Trophoblast cell (in vitro differentiated cells and primary cell): ENCODE results near the gene TTC21B.
A peak's percentile ranks its signal among the peaks of the same experiment; 100 is the strongest.

Experiments
- DNase-seq, 2 donors: peaks; one replicate each; pipeline ENCODE4 v3.0.0-alpha.2; 2016
- H2AFZ ChIP-seq: 2 replicates; pipeline ENCODE4 v1.6.1; 2013; ENCODE audit warnings: low read length, moderate library complexity, mild to moderate bottlenecking; ENCODE audit not compliant: insufficient read depth, poor library complexity
- H2AK5ac ChIP-seq: 2 replicates; pipeline ENCODE4 v1.6.1; 2013; ENCODE audit warnings: mild to moderate bottlenecking, low read length
- H2BK120ac ChIP-seq: 2 replicates; pipeline ENCODE4 v1.6.1; 2013; ENCODE audit warnings: low read length, mild to moderate bottlenecking, moderate library complexity; ENCODE audit not compliant: insufficient read depth, poor library complexity
- H2BK12ac ChIP-seq: 2 replicates; pipeline ENCODE4 v1.6.1; 2013; ENCODE audit warnings: mild to moderate bottlenecking, low read length, moderate library complexity
- H2BK5ac ChIP-seq: 2 replicates; pipeline ENCODE4 v1.6.1; 2013; ENCODE audit warnings: low read length, low read depth, moderate library complexity, mild to moderate bottlenecking; ENCODE audit not compliant: poor library complexity
- H3K14ac ChIP-seq: 2 replicates; pipeline ENCODE4 v1.6.1; 2013; ENCODE audit warnings: mild to moderate bottlenecking, low read length
- H3K18ac ChIP-seq: 2 replicates; pipeline ENCODE4 v1.6.1; 2013; ENCODE audit warnings: mild to moderate bottlenecking, low read length
- H3K23ac ChIP-seq: 2 replicates; pipeline ENCODE4 v1.6.1; 2013; ENCODE audit warnings: low read length
- H3K27ac ChIP-seq: 2 replicates; pipeline ENCODE4 v1.5.1; 2013; ENCODE audit warnings: low read depth, mild to moderate bottlenecking, inconsistent platforms, low read length, moderate library complexity
- H3K27me3 ChIP-seq: 2 replicates; pipeline ENCODE4 v1.6.1; 2013; ENCODE audit warnings: inconsistent platforms, mild to moderate bottlenecking, low read length, moderate library complexity; ENCODE audit not compliant: insufficient read depth
- H3K36me3 ChIP-seq, 2 experiments: 1 replicate in 1 of 2; 2 replicates in 1 of 2; pipeline ENCODE4 v1.6.1; 2013; ENCODE audit warnings: low read length in 2 of 2, mild to moderate bottlenecking in 2 of 2, moderate library complexity in 1 of 2; ENCODE audit not compliant: insufficient read depth in 2 of 2, control insufficient read depth in 1 of 2
- H3K4ac ChIP-seq: 2 replicates; pipeline ENCODE4 v1.6.1; 2013; ENCODE audit warnings: low read depth, mild to moderate bottlenecking, low read length, moderate library complexity
- H3K4me1 ChIP-seq, 2 experiments: 1 replicate in 1 of 2; 2 replicates in 1 of 2; pipeline ENCODE4 v1.6.1; 2013; ENCODE audit warnings: low read length in 2 of 2, mild to moderate bottlenecking in 2 of 2, moderate library complexity in 1 of 2; ENCODE audit not compliant: insufficient read depth in 2 of 2, control insufficient read depth in 1 of 2
- H3K4me2 ChIP-seq: 2 replicates; pipeline ENCODE4 v1.6.1; 2013; ENCODE audit warnings: inconsistent platforms, mild to moderate bottlenecking, low read length, moderate library complexity
- H3K4me3 ChIP-seq: 2 replicates; pipeline ENCODE4 v1.5.1; 2013; ENCODE audit warnings: mild to moderate bottlenecking, low read depth, low read length, inconsistent platforms
- H3K79me1 ChIP-seq: one replicate; pipeline ENCODE4 v1.6.1; 2013; ENCODE audit warnings: low read length
- H3K79me2 ChIP-seq: 2 replicates; pipeline ENCODE4 v1.6.1; 2013; ENCODE audit warnings: low read length, mild to moderate bottlenecking; ENCODE audit not compliant: control insufficient read depth, insufficient read depth, poor library complexity
- H3K9ac ChIP-seq: 2 replicates; pipeline ENCODE4 v1.6.1; 2013; ENCODE audit warnings: mild to moderate bottlenecking, low read length
- H3K9me3 ChIP-seq: 2 replicates; pipeline ENCODE4 v1.6.1; 2013; ENCODE audit warnings: low read depth, mild to moderate bottlenecking, control low read depth, inconsistent platforms, low read length; ENCODE audit not compliant: insufficient read depth
- H4K12ac ChIP-seq: 2 replicates; pipeline ENCODE4 v1.6.1; 2013; ENCODE audit warnings: low read depth, mild to moderate bottlenecking, low read length, moderate library complexity
- H4K8ac ChIP-seq: 2 replicates; pipeline ENCODE4 v1.6.1; 2013; ENCODE audit warnings: low read depth, mild to moderate bottlenecking, low read length, moderate library complexity
- H4K91ac ChIP-seq: one replicate; pipeline ENCODE4 v1.6.1; 2013; ENCODE audit warnings: low read depth, mild to moderate bottlenecking, low read length, moderate library complexity
- WGBS: extraction: QIAGEN DNeasy Blood & Tissue Kit; methylation state at CpG from one replicate; pipeline ENCODE4 v1.1.7; 2013; ENCODE audit warnings: missing lambda C conversion rate; ENCODE audit not compliant: insufficient read length, insufficient coverage; ENCODE audit errors: extremely low coverage; 5-methylcytosine and 5-hydroxymethylcytosine counted together

Gene TTC21B

DNA sequence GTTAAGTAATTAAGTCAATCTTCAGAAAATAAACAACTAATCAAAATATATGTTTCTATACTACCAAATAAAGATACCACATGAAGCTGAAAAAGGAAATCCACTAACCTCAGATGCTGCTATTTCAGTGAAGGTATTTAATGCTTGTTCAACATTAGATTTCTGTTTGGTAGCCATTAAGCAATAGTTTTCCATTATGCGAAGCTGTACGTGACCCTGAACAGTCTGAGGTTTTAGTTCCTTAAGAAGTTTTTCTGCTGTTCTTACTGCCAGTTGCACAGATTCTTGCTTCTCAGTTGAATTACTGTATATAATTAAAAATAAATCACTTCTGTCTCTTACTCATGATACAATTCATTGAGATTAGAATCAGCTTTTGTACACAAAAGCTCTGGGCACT lies 65.4 kb downstream of the TTC21B start:
- Histone ChIP-seq H3K9me3 (no peaks in the 10 kb centered on the region), H4K12ac (no peak overlapping the region), H3K79me1 (no peaks in the 10 kb centered on the region), H3K23ac (no peak overlapping the region), H3K14ac (no peak overlapping the region), H3K18ac (no peak overlapping the region), H4K91ac (no peak overlapping the region), H3K9ac (no peak overlapping the region), H3K4ac (no peak overlapping the region), H4K8ac (no peak overlapping the region), H3K36me3 (peaks cover 1 to 3% of the 10 kb centered on the region in 2 experiments), H2AFZ (no peak overlapping the region), H2BK12ac (no peak overlapping the region), H2BK120ac (no peak overlapping the region), H3K4me3 (no peak overlapping the region), H3K4me2 (no peak overlapping the region), H3K27ac (no peak overlapping the region), H3K4me1 (no peaks in the 10 kb centered on the region), H2AK5ac (no peak overlapping the region), H3K79me2 (no peaks in the 10 kb centered on the region), H3K27me3 (no peaks in the 10 kb centered on the region), H2BK5ac (no peak overlapping the region)
- DNase-seq: no peak
- WGBS: no CpG with 5 or more reads among the region's 2 CpGs

DNA sequence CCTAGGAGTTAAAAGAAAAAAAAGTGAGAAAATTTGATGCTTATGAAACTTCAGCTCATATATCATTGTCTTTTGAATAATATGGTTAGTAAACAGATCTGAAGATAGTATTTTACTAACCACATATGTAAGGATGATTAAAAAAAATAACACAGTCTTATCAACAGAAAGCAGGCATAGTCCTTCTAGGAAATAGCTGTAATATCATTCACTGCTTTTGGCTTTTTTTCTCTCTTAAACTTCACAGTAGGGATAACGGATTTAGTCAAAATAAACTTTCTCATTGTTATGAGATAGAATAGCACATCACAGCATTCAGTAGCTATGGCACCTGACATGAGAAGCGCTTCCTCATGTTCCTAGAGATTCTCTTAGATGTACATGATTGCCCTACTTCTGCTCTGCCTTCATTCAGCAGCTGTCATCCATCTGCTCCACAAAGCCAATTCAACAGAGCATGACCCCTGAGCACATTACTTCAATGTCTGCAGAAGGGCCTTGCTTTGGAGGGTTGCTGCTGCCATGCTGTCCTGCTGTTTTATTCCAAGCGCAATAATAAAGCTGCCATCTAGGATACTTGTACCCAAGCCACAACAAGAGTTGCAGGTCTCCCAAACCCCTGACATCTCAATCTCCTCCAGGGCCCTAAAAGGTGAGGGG lies 67.0 kb downstream of the TTC21B start:
- Histone ChIP-seq H2BK12ac (no peak overlapping the region), H3K27ac (no peak overlapping the region), H4K12ac (no peak overlapping the region), H3K4me3 (no peak overlapping the region), H3K9me3 (no peaks in the 10 kb centered on the region), H3K79me2 (no peaks in the 10 kb centered on the region), H3K9ac (no peak overlapping the region), H2AK5ac (no peak overlapping the region), H2BK5ac (no peak overlapping the region), H4K91ac (no peak overlapping the region), H3K18ac (no peak overlapping the region), H2BK120ac (no peak overlapping the region), H3K4me1 (no peaks in the 10 kb centered on the region), H3K4me2 (no peak overlapping the region), H2AFZ (no peak overlapping the region), H3K79me1 (no peaks in the 10 kb centered on the region), H4K8ac (no peak overlapping the region), H3K14ac (no peak overlapping the region), H3K27me3 (no peaks in the 10 kb centered on the region), H3K36me3 (peaks cover 1 to 3% of the 10 kb centered on the region in 2 experiments), H3K23ac (no peak overlapping the region), H3K4ac (no peak overlapping the region)
- no peak for DNase-seq
- WGBS: no CpG with 5 or more reads among the region's 3 CpGs

- Histone ChIP-seq H3K9me3 (no peaks in the 10 kb centered on the region), H3K4me1 (no peaks in the 10 kb centered on the region), H2BK5ac (no peak overlapping the region), H3K23ac (no peak overlapping the region), H2AFZ (no peak overlapping the region), H3K18ac (no peak overlapping the region), H4K91ac (no peak overlapping the region), H4K12ac (no peak overlapping the region), H3K79me2 (no peaks in the 10 kb centered on the region), H3K4me3 (no peak overlapping the region), H3K9ac (no peak overlapping the region), H2BK12ac (no peak overlapping the region), H4K8ac (no peak overlapping the region), H3K14ac (no peak overlapping the region), H3K4me2 (no peak overlapping the region), H2AK5ac (no peak overlapping the region), H3K27me3 (no peaks in the 10 kb centered on the region), H3K4ac (no peak overlapping the region), H3K27ac (no peak overlapping the region), H3K79me1 (no peaks in the 10 kb centered on the region), H2BK120ac (no peak overlapping the region), H3K36me3 (peaks cover 0 to 2% of the 10 kb centered on the region in 2 experiments)
- no CpG with 5 or more reads among the region's 6 CpGs for WGBS
- DNase-seq: peak; percentile 17 to 75
Observed at GRCh38 chr2:165877565-165878550, 75.7 kb downstream of the TTC21B start.

- H3K14ac ChIP-seq: no peak overlapping the region
- DNase-seq: no peak
- no CpG with 5 or more reads among the region's 1 CpG for WGBS
Observed at GRCh38 chr2:165876712-165877111, 76.9 kb downstream of the TTC21B start.

More at GRCh38 chr2:165876712-165877111, 76.9 kb downstream of the TTC21B start:
- no peak overlapping the region for H2BK120ac ChIP-seq
- H3K4me1 ChIP-seq: no peaks in the 10 kb centered on the region
- H3K4me3 ChIP-seq: no peak overlapping the region
- no peak overlapping the region for H3K9ac ChIP-seq
- H3K79me1 ChIP-seq: no peaks in the 10 kb centered on the region
- no peaks in the 10 kb centered on the region for H3K79me2 ChIP-seq
- H2AK5ac ChIP-seq: no peak overlapping the region
- H4K8ac ChIP-seq: no peak overlapping the region
- H4K91ac ChIP-seq: no peak overlapping the region
- H3K27ac ChIP-seq: no peak overlapping the region
- H4K12ac ChIP-seq: no peak overlapping the region
- H3K23ac ChIP-seq: no peak overlapping the region
- peaks cover 0 to 2% of the 10 kb centered on the region in 2 experiments for H3K36me3 ChIP-seq
- H3K9me3 ChIP-seq: no peaks in the 10 kb centered on the region
- H2BK12ac ChIP-seq: no peak overlapping the region
- no peak overlapping the region for H3K4me2 ChIP-seq
- H3K18ac ChIP-seq: no peak overlapping the region
- no peak overlapping the region for H3K4ac ChIP-seq
- no peak overlapping the region for H2AFZ ChIP-seq
- H3K27me3 ChIP-seq: no peaks in the 10 kb centered on the region
- H2BK5ac ChIP-seq: no peak overlapping the region
